GM13977 (cell line): ENCODE data around the gene PDPK1.

Source experiments
- DNase-seq: peaks from one replicate; pipeline ENCODE4 v3.0.0; 2012; ENCODE audit warnings: low spot score
- in situ Hi-C: fragments of 300-500 bp; cut with MboI; formaldehyde crosslinking; loops from one replicate; pipeline ENCODE4 v1.12.0; 2022; ENCODE audit warnings: low sequenced_read_pairs, low pct_unique_long_range_greater_than_20kb, mixed read lengths, inconsistent platforms; ENCODE audit not compliant: unreplicated experiment
- TF ChIP-seq, protein P1 (sequence below): IDR thresholded peaks from 2 replicates; pipeline ENCODE4 v1.5.1; 2012; ENCODE audit warnings: mild to moderate bottlenecking, control low read depth; ENCODE audit not compliant: insufficient read depth; ENCODE audit errors: extremely low read depth, missing control alignments

The PDPK1 gene

DNA sequence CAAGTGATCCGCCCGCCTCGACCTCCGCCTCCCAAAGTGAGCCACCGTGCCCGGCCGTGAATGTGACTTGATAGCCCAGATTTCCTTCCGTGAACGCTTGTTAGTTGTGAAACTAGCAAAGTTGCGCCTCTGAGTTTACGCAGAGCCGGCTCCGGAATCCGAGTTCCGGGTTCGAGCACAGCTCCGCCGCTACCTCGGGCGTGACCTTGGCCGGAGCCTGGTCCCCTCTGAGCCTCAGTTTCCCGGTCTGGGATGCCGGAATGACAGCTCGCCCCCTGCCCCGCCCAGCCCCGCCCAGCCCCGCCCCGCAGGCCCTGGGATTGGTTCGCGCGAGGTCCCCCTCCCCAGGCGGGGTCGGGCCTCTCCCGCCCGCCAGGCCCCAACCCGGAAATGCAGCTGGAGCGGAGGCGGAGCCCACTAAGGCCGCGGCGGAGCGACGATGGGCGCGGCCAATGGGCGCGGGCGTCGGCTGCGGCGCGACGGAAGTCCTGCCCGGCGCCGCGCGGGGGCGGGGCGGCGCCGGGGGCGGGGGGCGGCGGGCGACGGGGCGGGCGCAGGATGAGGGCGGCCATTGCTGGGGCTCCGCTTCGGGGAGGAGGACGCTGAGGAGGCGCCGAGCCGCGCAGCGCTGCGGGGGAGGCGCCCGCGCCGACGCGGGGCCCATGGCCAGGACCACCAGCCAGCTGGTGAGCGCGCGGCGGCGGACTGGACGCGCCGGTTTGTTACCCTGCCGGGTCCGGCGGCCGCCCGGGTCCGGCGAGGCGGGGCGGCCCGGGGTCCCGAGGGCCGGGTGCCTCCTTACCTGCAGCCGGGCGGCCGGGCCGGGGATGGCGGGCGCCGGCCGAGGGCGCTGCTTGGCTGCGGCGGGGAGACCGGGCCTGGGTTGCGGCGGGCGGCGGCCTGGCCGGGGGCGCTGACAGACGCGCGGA, at the start of gene PDPK1:
TSS of gene PDPK1 (plus strand) at position 571 of the 929 bp plus-strand sequence. CDS start at position 663, 92 bp downstream.
- TF ChIP-seq, protein P1, sequence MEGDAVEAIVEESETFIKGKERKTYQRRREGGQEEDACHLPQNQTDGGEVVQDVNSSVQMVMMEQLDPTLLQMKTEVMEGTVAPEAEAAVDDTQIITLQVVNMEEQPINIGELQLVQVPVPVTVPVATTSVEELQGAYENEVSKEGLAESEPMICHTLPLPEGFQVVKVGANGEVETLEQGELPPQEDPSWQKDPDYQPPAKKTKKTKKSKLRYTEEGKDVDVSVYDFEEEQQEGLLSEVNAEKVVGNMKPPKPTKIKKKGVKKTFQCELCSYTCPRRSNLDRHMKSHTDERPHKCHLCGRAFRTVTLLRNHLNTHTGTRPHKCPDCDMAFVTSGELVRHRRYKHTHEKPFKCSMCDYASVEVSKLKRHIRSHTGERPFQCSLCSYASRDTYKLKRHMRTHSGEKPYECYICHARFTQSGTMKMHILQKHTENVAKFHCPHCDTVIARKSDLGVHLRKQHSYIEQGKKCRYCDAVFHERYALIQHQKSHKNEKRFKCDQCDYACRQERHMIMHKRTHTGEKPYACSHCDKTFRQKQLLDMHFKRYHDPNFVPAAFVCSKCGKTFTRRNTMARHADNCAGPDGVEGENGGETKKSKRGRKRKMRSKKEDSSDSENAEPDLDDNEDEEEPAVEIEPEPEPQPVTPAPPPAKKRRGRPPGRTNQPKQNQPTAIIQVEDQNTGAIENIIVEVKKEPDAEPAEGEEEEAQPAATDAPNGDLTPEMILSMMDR: no peak
- in situ Hi-C loops: no loop called here
- DNase-seq: peak; percentile 98

DNA sequence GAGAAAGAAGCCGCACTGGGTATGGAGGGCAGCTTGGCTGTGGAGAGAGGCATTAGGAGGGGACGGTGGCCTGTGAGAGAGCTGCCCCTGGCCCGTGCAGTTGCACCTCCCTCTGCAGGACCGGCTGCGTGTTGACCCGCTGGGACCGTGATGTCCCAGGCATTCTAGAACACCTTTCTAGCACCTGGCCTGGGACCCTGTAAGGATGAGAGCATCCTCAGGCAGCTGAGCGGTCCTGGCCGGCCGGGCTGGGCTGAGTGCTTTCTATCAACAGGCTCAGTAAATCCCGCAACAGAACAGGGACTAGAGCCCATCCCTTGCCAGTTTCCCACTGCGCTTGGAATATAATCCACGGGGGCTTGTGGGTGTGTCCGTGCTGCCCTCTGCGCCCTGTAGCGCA, 48.2 kb upstream of the PDPK1 start:
- in situ Hi-C loops: loop anchor here (10.0 kb wide), 1 partner anchor 135 kb away; no protein-coding TSS in a partner anchor

DNA sequence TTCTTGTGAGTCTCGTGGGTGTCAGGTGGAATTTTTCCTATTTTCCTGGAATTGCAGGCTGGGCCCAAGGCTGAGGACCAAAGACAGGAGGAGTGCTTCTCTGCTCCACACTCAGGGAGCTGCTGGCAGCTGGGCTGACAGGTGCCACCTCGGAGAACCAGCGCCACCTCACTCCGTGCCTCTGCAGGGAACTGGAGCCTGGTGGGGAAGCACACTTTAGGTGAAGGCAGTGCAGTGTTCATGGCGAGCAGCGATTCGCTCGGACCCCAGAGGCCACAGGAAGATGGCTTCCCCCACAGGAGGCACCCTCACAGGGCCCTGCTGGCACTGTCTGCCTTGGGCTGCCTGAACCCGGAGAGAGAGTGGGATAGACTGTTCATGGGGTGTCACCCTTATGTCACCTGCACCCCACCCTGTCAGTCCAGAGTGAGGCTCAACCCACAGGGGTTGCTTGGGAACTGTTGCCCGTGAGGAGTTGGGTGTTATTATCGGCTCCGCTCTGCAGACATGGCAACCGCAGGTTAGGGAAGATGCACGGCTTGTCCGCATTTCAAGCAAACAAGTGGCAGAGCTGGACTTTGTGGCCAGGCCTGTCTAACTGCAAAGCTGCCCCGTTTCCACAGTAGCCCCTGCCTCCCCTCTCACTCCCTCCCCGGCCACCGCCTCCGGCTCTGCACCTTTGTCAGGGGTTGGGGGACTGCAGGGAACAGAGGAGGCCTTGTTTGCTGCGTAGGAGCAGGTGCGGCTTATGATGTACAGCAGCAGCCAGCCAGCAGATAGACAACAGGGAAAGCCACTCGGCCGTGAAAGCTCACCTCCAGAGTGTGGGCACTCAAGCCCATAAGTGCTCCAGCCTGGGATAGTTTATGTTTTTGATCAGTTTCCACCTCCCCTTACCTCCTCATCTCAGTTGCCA, 47.4 kb upstream of the PDPK1 start:
- in situ Hi-C loops: loop anchor here (10.0 kb wide), 1 partner anchor 46 kb away; no protein-coding TSS in a partner anchor
- TF ChIP-seq, protein P1: no peak
- no peak for DNase-seq

More for the DNA sequence above, 48.2 kb upstream of the PDPK1 start:
- DNase-seq: no peak
- TF ChIP-seq, protein P1: no peak

DNA sequence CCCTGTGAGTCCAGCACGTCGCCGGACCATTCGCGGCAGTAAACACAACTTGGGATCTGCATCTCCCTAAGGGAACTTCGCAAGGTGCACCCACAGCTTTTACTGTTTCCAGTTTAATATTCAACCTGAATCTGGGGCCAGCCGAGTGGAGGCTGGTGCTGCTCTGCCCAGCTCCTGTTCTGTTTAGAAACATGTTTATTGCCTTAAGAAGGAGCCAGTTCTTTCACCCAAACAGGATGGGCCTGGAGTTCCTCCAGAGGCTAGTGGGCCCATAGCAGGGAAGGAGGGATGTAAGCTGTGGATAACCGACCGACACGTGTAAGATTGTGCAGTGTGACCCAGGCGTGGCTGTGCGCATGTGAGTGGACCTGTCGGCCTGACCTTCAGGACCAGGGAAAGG, 45.5 kb upstream of the PDPK1 start:
- in situ Hi-C loops: loop anchor here (10.0 kb wide), 1 partner anchor 47 kb away; no protein-coding TSS in a partner anchor

DNA sequence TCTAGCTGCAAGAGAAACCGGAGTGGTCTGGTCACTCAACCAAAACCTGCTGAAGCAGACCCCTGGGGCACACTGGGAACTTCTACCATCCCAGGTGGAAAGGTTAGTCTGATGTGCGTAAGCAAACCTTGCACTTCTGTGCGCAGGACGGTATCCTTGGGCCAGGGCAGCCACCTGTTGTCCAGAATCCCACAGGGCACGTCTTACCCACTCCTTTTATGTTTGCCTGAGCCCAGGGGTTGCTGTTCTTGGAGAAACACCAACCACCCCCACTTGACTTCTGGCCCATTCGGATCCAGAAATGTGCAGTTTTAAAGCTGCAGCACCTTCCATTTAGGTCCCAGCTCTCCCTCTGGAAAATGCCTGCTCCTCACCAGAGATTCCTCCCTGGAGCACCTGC, 44.2 kb upstream of the PDPK1 start:
- TF ChIP-seq, protein P1: no peak
- in situ Hi-C loops: loop anchor here (10.0 kb wide), 1 partner anchor 49 kb away; no protein-coding TSS in a partner anchor
- no peak for DNase-seq

More for the DNA sequence above, 45.5 kb upstream of the PDPK1 start:
- DNase-seq: no peak
- TF ChIP-seq, protein P1: no peak

DNA sequence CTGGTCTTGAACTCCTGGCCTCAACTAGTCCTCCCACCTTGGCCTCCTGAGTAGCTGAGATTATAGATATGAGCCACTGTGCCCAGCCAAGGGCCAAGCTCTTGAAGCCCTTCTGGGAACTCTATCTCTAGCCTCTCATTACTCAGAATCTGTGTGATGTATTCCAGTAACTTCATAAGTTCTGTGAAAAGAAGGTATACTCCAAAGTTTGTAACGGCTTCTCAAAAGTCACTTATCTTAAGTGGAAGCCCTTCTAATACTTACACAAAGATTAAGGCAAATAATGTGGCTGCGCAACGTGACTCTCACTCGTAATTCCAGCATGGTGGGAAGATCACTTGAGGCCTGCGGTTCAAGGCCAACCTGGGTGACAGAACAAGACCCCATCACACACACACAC, 43.2 kb upstream of the PDPK1 start:
- DNase-seq: no peak
- in situ Hi-C loops: loop anchor here (10.0 kb wide), 1 partner anchor 50 kb away; no protein-coding TSS in a partner anchor
- TF ChIP-seq, protein P1: no peak
